Measurements from ENCODE around the gene NR6A1. TPM values are rescaled to one million over a fixed set of nuclear protein-coding genes. Genes with fewer than 3 reads are reported as not detected.

The NR6A1 gene
- total RNA-seq, result 1 to 10 TPM; 1.7 to 8.4 (median 5.5) TPM

- TF ChIP-seq POLR2A (IDR thresholded peaks at IDR 0.05) (peak; percentile 42 to 66), EP300 (IDR thresholded peaks at IDR 0.05) (peak; percentile 86 to 90)
- TF ChIP-seq, protein P1, sequence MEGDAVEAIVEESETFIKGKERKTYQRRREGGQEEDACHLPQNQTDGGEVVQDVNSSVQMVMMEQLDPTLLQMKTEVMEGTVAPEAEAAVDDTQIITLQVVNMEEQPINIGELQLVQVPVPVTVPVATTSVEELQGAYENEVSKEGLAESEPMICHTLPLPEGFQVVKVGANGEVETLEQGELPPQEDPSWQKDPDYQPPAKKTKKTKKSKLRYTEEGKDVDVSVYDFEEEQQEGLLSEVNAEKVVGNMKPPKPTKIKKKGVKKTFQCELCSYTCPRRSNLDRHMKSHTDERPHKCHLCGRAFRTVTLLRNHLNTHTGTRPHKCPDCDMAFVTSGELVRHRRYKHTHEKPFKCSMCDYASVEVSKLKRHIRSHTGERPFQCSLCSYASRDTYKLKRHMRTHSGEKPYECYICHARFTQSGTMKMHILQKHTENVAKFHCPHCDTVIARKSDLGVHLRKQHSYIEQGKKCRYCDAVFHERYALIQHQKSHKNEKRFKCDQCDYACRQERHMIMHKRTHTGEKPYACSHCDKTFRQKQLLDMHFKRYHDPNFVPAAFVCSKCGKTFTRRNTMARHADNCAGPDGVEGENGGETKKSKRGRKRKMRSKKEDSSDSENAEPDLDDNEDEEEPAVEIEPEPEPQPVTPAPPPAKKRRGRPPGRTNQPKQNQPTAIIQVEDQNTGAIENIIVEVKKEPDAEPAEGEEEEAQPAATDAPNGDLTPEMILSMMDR (IDR thresholded peaks at IDR 0.05), result peak; percentile 22 to 65 (median 45)
- WGBS, 2 donors, result 0% methylated on average over 30 to 54 of the region's 82 CpGs
- peak; percentile 93 for DNase-seq (ENCODE audit: low spot score in 2 of 2)
These were observed at the start of gene NR6A1 for GRCh38 chr9:124771021-124771866. NR6A1 (minus strand) TSS chr9:124771311.

DNA sequence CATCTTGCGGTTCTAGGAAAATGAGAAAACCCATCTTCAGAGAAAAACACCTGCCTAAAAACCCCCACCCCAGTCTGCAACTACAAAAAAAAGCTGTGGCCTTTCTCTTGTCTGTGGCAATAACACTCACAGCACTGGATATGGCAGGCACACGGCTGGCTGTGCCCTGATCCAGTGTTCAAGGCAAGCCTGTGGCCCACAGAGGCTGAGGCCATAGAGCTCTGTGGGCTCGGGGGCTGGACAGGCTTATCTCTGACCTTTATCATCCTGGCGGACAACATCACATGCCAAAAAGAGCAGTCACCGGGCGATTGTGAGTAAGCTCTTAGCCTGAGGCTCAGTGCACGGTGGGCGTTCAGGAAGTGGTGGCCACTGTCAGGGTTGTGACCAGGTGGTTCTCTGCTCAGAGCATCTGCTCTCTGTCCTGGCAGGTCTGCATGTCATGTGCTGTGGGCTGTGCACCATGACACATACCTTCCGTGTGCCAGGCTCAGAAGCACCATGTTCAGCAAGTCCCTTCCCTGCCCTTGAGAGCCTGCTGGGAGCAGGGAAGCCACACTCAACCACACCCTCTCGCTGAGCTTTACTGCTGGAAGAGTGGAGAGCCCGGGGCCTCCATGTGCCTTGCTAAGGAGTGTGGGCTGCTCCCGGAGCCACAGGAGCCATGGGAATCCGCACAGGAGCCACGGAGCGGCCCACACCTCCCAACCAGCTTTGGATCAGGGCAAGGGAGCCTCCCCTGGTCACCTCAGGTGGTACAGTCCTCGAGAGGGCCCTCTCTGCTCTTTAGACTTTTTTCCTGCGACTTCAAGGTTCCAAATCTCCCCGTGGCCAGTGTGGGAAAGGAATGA, 47.5 kb upstream of the NR6A1 start:
- Histone ChIP-seq H3K4me1 (peaks cover 0 to 27% (median 12%) of the 10 kb centered on the region in 4 donors), H3K9me3 (no peaks in the 10 kb centered on the region), H3K4me3 (no peak overlapping the region), H3K36me3 (no peaks in the 10 kb centered on the region), H3K27me3 (no peaks in the 10 kb centered on the region), H3K27ac (peak overlapping the region in 2 of 4 donors; percentile 11 to 60)
- no peak for DNase-seq (ENCODE audit: low spot score in 2 of 2)
- TF ChIP-seq EP300 (IDR thresholded peaks at IDR 0.05), result no peak
- 66 to 81% methylated on average over 13 to 17 of the region's 18 CpGs for WGBS, 2 donors

More at GRCh38 chr9:124771021-124771866, at the start of gene NR6A1:
- Histone ChIP-seq H3K27me3 (peaks cover 0 to 10% of the 10 kb centered on the region in 2 donors), H3K9me3 (no peaks in the 10 kb centered on the region), H3K4me3 (peak within 1 kb of the TSS; percentile 71 to 94 (median 73)), H3K27ac (peak within 1 kb of the TSS; percentile 73 to 86 (median 78)), H3K36me3 (no peaks in the 10 kb centered on the region), H3K4me1 (peaks cover 0 to 59% (median 12%) of the 10 kb centered on the region in 4 donors)

DNA sequence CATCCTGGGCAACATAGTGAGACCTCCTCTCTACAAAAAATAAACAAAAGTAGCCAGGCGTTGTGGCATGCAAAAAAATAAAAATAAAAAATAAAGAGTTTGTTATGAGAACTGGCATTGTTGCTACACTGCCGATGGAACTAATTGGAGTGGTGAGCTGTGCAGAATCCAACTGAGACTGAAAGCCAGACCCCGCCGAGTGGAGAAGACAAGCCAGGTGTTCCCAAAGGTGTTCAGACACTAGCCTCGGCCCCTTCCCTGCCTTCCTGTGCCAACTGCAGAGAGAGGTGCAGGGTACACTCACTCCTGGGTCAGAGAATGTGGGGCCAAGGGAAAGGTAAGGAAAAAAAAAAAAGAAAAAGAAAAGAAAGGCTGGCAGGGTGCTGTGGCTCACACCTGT, 44.5 kb upstream of the NR6A1 start:
- Histone ChIP-seq H3K36me3 (no peaks in the 10 kb centered on the region), H3K4me1 (peaks cover 0 to 44% (median 30%) of the 10 kb centered on the region in 4 donors), H3K4me3 (no peak overlapping the region), H3K27me3 (no peaks in the 10 kb centered on the region), H3K9me3 (no peaks in the 10 kb centered on the region), H3K27ac (no peak overlapping the region)
- WGBS, 2 donors, result 86 to 92% methylated on average over 5 of the region's 5 CpGs
- TF ChIP-seq, protein P1 (IDR thresholded peaks at IDR 0.05), result no peak
- TF ChIP-seq POLR2A (IDR thresholded peaks at IDR 0.05), result no peak
- no peak for TF ChIP-seq EP300 (IDR thresholded peaks at IDR 0.05)
- DNase-seq (ENCODE audit: low spot score in 2 of 2), result no peak

GRCh38 chr9:124814164-124814535, 43.0 kb upstream of the NR6A1 start:
- Histone ChIP-seq H3K36me3 (peaks cover 0 to 14% (median 0%) of the 10 kb centered on the region in 3 donors), H3K27ac (peak overlapping the region in 2 of 4 donors; percentile 87 to 93), H3K9me3 (no peaks in the 10 kb centered on the region), H3K4me3 (no peak overlapping the region), H3K27me3 (no peaks in the 10 kb centered on the region), H3K4me1 (peaks cover 0 to 44% (median 33%) of the 10 kb centered on the region in 4 donors)
- no peak for TF ChIP-seq POLR2A (IDR thresholded peaks at IDR 0.05)
- no peak for TF ChIP-seq EP300 (IDR thresholded peaks at IDR 0.05)
- TF ChIP-seq, protein P1 (IDR thresholded peaks at IDR 0.05), result no peak
- 68 to 81% methylated on average over 5 of the region's 5 CpGs for WGBS, 2 donors
- DNase-seq (ENCODE audit: low spot score in 2 of 2), result no peak

DNA sequence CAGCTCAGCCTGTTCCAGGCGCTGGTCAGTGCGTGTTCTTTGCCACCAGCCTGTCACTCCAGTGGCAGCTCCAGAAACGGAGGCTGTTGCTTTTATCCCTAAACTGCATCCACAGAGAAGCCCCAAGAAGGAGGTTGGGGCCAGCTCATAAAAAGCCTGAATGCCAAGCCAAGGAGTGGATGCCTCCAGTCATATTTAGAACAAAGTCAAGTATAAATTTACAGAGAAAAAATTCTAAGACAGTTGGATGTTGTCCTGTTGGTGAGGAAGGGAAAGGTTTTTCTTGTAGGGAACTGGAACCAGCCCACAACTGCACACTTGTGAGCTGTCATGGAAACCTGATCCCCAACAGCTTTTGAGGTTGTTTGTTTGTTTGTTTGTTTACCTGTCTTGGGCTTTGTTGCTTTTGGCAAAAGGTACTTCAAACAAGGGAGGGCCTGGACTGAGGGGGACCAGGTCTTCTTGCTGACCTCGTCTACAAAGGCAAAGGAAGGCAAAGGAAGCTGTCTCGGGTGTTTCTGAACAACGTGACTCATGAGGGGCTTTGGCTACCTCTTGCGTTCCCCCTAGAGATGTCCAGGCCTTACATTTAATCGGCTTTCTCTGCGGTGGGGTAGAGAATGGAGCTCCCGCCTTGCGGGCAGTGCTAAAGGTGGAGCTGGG, 42.5 kb upstream of the NR6A1 start:
- TF ChIP-seq EP300 (IDR thresholded peaks at IDR 0.05) (no peak), POLR2A (IDR thresholded peaks at IDR 0.05) (no peak)
- TF ChIP-seq, protein P1 (IDR thresholded peaks at IDR 0.05), result no peak
- H3K27me3 ChIP-seq, result no peaks in the 10 kb centered on the region
- peak overlapping the region; percentile 50 to 93 (median 76) for H3K27ac ChIP-seq
- no peak for DNase-seq (ENCODE audit: low spot score in 2 of 2)
- peaks cover 0 to 44% (median 33%) of the 10 kb centered on the region in 4 donors for H3K4me1 ChIP-seq
- WGBS, 2 donors, result 65 to 74% methylated on average over 11 of the region's 11 CpGs
- H3K36me3 ChIP-seq, result peaks cover 0 to 20% (median 0%) of the 10 kb centered on the region in 3 donors
- no peak overlapping the region for H3K4me3 ChIP-seq
- H3K9me3 ChIP-seq, result no peaks in the 10 kb centered on the region
